GM18502 (cell line): ENCODE measurements around the gene NFKB1.
A peak's percentile ranks its signal among the peaks of the same experiment; 100 is the strongest.

Experiments used
- ATAC-seq: cut with Tn5 transposase; IDR thresholded peaks from one replicate; pipeline ENCODE4 v1.9.1; 2021; ENCODE audit warnings: mild to moderate bottlenecking; ENCODE audit not compliant: unreplicated experiment, poor library complexity

The NFKB1 gene

GRCh38 chr4:102592256-102592655, 91.1 kb downstream of the NFKB1 start:
- ATAC-seq, result no peak

GRCh38 chr4:102593147-102593546, 92.0 kb downstream of the NFKB1 start:
- no peak for ATAC-seq

GRCh38 chr4:102594000-102594399, 92.8 kb downstream of the NFKB1 start:
- ATAC-seq, result no peak

GRCh38 chr4:102596532-102596931, 95.4 kb downstream of the NFKB1 start:
- no peak for ATAC-seq

- peak; percentile 48 for ATAC-seq
Measured at GRCh38 chr4:102598086-102598761, 97.1 kb downstream of the NFKB1 start.

- ATAC-seq, result no peak
Measured at GRCh38 chr4:102598762-102599374, 97.7 kb downstream of the NFKB1 start.

- no peak for ATAC-seq
Measured at GRCh38 chr4:102599455-102599854, 98.3 kb downstream of the NFKB1 start.

GRCh38 chr4:102599886-102600285, 98.7 kb downstream of the NFKB1 start:
- no peak for ATAC-seq

GRCh38 chr4:102600689-102601088, 99.5 kb downstream of the NFKB1 start:
- ATAC-seq, result no peak

GRCh38 chr4:102601586-102602227, 100.5 kb downstream of the NFKB1 start:
- no peak for ATAC-seq

- no peak for ATAC-seq
Measured at GRCh38 chr4:102604222-102604940, 103.2 kb downstream of the NFKB1 start.

- no peak for ATAC-seq
Measured at GRCh38 chr4:102606261-102606660, 105.1 kb downstream of the NFKB1 start.

- ATAC-seq, result no peak
Measured at GRCh38 chr4:102606846-102607450, 105.8 kb downstream of the NFKB1 start.

- no peak for ATAC-seq
Measured at GRCh38 chr4:102608190-102608589, 107.0 kb downstream of the NFKB1 start.

- no peak for ATAC-seq
Measured at GRCh38 chr4:102610007-102610406, 108.8 kb downstream of the NFKB1 start.

GRCh38 chr4:102610476-102610875, 109.3 kb downstream of the NFKB1 start:
- no peak for ATAC-seq

- no peak for ATAC-seq
Measured at GRCh38 chr4:102612210-102612609, 111.1 kb downstream of the NFKB1 start.

- peak; percentile 42 for ATAC-seq
Measured at GRCh38 chr4:102612824-102613366, 111.7 kb downstream of the NFKB1 start.

- ATAC-seq, result no peak
Measured at GRCh38 chr4:102614801-102615200, 113.6 kb downstream of the NFKB1 start.

- ATAC-seq, result no peak
Measured at GRCh38 chr4:102616636-102617035, 115.5 kb downstream of the NFKB1 start.
